ENCODE measurements around the gene DNMBP.

- TF ChIP-seq CTCF (conservative IDR thresholded peaks at IDR 0.05) (no peak), ZFX (IDR thresholded peaks at IDR 0.05) (no peak)
These were observed 150.9 kb downstream of the DNMBP start for GRCh38 chr10:99858849-99859248.
